Fibroblast of lung (primary cell): Measurements from ENCODE around the gene UBE2E2. TPM values are rescaled to one million over a fixed set of nuclear protein-coding genes. Genes with fewer than 3 reads are reported as not detected.

ENCODE experiments used
- DNase-seq, 2 donors: peaks; one replicate each; pipeline versions ENCODE4 v3.0.0 to v3.0.0-alpha.2; 2010; ENCODE audit warnings: low read depth in 2 of 2
- H2AFZ ChIP-seq: 2 replicates; pipeline ENCODE4 v1.5.1; 2012; ENCODE audit warnings: low read length, control low read depth, inconsistent platforms
- H3K27ac ChIP-seq: 2 replicates; pipeline ENCODE4 v1.5.1; 2011; ENCODE audit warnings: low read length, control low read depth; ENCODE audit not compliant: insufficient read depth
- H3K27me3 ChIP-seq: 2 replicates; pipeline ENCODE4 v1.5.1; 2011; ENCODE audit warnings: mild to moderate bottlenecking, low read length; ENCODE audit not compliant: control insufficient read depth, insufficient read depth
- H3K36me3 ChIP-seq: 2 replicates; pipeline ENCODE4 v1.5.1; 2011; ENCODE audit warnings: low read length; ENCODE audit not compliant: control insufficient read depth, insufficient read depth
- H3K4me1 ChIP-seq: 2 replicates; pipeline ENCODE4 v1.5.1; 2011; ENCODE audit warnings: low read length; ENCODE audit not compliant: control insufficient read depth, insufficient read depth; ENCODE audit errors: extremely low read depth
- H3K4me2 ChIP-seq: 2 replicates; pipeline ENCODE4 v1.5.1; 2011; ENCODE audit warnings: low read length, control low read depth; ENCODE audit not compliant: insufficient read depth; ENCODE audit errors: extremely low read depth
- H3K4me3 ChIP-seq, 4 experiments: fragments of 200-600 bp in 1 of 4; sonication (generic) in 1 of 4; replicated peaks in 1 of 4; 2 replicates each; pipeline ENCODE4 v1.5.1; 2011 to 2016; ENCODE audit warnings: low read length in 4 of 4, low read depth in 3 of 4, mild to moderate bottlenecking in 3 of 4, control low read depth in 2 of 4, inconsistent platforms in 1 of 4, mixed read lengths in 1 of 4; ENCODE audit not compliant: insufficient read depth in 1 of 4; ENCODE audit errors: control extremely low read depth in 1 of 4
- H3K79me2 ChIP-seq: 2 replicates; pipeline ENCODE4 v1.5.1; 2012; ENCODE audit warnings: mild to moderate bottlenecking, low read length, inconsistent platforms; ENCODE audit not compliant: control insufficient read depth, insufficient read depth
- H3K9ac ChIP-seq: 2 replicates; pipeline ENCODE4 v1.5.1; 2011; ENCODE audit warnings: mild to moderate bottlenecking, low read length, control low read depth; ENCODE audit not compliant: insufficient read depth
- H3K9me3 ChIP-seq: 2 replicates; pipeline ENCODE4 v1.5.1; 2012; ENCODE audit warnings: low read depth, low read length; ENCODE audit not compliant: control insufficient read depth, insufficient read depth
- H4K20me1 ChIP-seq: 2 replicates; pipeline ENCODE4 v1.5.1; 2011; ENCODE audit warnings: low read length; ENCODE audit not compliant: control insufficient read depth, insufficient read depth; ENCODE audit errors: extremely low read depth
- EZH2 ChIP-seq: IDR thresholded peaks from 2 replicates; pipeline ENCODE4 v1.5.1; 2012; ENCODE audit warnings: low read length, control low read depth, mild to moderate bottlenecking; ENCODE audit errors: missing control alignments
- polyA plus RNA-seq, 2 donors: library from polyadenylated mRNA; depleted of rRNA in 1 of 2; stranded (reverse) in 1 of 2; unstranded in 1 of 2; fragments of >200 nt; gene quantifications; 2 replicates each; pipeline ENCODE4 v1.2.1, GENCODE V29; 2011 to 2012; ENCODE audit warnings: missing spikeins in 1 of 2
- total RNA-seq: library from RNA; depleted of rRNA; stranded (reverse); fragments of >200 nt; gene quantifications from 2 replicates; pipeline ENCODE4 v1.2.1, GENCODE V29; 2014
- TF ChIP-seq, protein P1 (sequence below), 2 donors: IDR thresholded peaks in 1 of 2; conservative IDR thresholded peaks in 1 of 2; 1 replicate in 1 of 2; 2 replicates in 1 of 2; pipeline ENCODE4 v1.5.1; 2011 to 2012; ENCODE audit warnings: low read length in 2 of 2, control low read depth in 1 of 2, inconsistent platforms in 1 of 2, low read depth in 1 of 2, mild to moderate bottlenecking in 1 of 2

UBE2E2 gene
- total and polyA plus RNA-seq, 2 donors (not counting 1 experiment from before 2014, with no cell fraction given) = 79.8 to 127 TPM

DNA sequence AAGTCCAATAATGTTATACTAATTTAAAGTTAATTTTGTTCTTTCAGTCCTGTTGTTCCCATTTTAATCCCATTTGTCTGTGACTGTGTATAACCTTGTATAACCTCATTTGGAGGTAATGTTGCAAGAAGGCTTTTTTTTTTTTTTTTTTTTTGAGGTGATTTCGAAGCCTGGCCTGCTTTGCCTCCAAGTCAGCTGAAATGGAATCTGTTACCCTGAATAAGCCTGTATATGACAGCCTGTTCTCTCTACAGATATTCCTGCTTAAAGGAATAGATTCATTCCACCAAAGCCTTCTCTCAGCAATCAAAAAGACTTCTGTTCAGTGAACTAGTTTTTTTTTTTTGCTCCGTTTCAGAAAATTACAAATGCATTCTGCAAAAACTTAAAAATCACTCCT, 330.9 kb downstream of the UBE2E2 start:
- Histone ChIP-seq H2AFZ (no peak overlapping the region), H3K4me3 (no peak overlapping the region), H4K20me1 (no peaks in the 10 kb centered on the region), H3K9me3 (no peaks in the 10 kb centered on the region), H3K4me1 (no peaks in the 10 kb centered on the region), H3K79me2 (no peaks in the 10 kb centered on the region), H3K27me3 (no peaks in the 10 kb centered on the region), H3K27ac (no peak overlapping the region), H3K9ac (no peak overlapping the region), H3K36me3 (no peaks in the 10 kb centered on the region), H3K4me2 (no peak overlapping the region)
- TF ChIP-seq EZH2 = no peak
- TF ChIP-seq, protein P1, sequence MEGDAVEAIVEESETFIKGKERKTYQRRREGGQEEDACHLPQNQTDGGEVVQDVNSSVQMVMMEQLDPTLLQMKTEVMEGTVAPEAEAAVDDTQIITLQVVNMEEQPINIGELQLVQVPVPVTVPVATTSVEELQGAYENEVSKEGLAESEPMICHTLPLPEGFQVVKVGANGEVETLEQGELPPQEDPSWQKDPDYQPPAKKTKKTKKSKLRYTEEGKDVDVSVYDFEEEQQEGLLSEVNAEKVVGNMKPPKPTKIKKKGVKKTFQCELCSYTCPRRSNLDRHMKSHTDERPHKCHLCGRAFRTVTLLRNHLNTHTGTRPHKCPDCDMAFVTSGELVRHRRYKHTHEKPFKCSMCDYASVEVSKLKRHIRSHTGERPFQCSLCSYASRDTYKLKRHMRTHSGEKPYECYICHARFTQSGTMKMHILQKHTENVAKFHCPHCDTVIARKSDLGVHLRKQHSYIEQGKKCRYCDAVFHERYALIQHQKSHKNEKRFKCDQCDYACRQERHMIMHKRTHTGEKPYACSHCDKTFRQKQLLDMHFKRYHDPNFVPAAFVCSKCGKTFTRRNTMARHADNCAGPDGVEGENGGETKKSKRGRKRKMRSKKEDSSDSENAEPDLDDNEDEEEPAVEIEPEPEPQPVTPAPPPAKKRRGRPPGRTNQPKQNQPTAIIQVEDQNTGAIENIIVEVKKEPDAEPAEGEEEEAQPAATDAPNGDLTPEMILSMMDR (conservative IDR thresholded peaks at IDR 0.05 in 1 of 2, IDR thresholded peaks at IDR 0.05 in 1 of 2; ENCODE audit: low read depth in 1 of 2, low read length in 2 of 2) = no peak
- no peak for DNase-seq

DNA sequence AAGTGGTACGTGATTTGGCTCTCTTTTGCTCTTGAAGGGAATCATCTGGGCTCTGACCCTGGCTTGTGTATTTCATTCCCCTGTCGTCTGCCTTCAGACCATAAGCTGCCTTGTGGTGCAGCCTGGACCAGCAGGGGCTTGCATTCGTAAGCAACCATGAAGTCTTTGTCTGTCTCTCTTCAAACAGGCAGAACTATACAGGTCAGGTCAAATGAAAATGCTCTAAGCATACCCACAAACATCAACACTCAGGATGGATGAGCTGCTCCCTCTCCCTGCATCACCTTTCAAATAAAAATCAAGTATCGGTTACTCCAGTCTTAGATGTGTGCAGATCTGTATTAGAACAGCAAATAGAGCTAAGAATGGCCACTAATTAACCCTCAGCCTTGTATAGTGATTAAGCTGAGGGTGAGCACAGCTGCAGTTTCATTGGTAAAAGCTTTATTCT, 334.0 kb downstream of the UBE2E2 start:
- Histone ChIP-seq H3K4me2 (no peak overlapping the region), H3K27me3 (no peaks in the 10 kb centered on the region), H3K4me3 (no peak overlapping the region), H3K27ac (no peak overlapping the region), H3K79me2 (no peaks in the 10 kb centered on the region), H3K4me1 (no peaks in the 10 kb centered on the region), H2AFZ (no peak overlapping the region), H3K36me3 (no peaks in the 10 kb centered on the region), H3K9me3 (no peaks in the 10 kb centered on the region), H4K20me1 (no peaks in the 10 kb centered on the region), H3K9ac (no peak overlapping the region)
- no peak for TF ChIP-seq EZH2
- TF ChIP-seq, protein P1 (conservative IDR thresholded peaks at IDR 0.05 in 1 of 2, IDR thresholded peaks at IDR 0.05 in 1 of 2; ENCODE audit: low read depth in 1 of 2, low read length in 2 of 2) = no peak
- no peak for DNase-seq

DNA sequence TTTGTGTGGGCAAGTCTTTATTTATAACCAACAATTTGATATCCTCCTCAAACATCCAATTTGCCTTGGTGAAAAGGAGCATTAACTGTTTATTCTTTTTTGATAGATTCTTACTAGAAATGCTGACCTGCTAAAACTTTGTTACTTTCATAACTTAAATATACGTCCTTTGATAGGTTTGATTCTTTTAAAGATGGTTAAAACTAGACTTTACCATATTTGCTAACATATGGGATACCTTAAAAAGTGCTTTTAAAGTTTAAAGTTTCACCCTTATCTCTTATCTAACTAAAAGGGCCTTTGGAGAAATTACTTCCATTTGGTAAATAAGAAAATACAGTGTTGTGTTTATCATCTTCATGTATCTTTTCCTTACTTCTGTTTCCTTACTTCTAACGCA, 336.1 kb downstream of the UBE2E2 start:
- no peaks in the 10 kb centered on the region for H3K9me3 ChIP-seq
- no peak overlapping the region for H2AFZ ChIP-seq
- DNase-seq = no peak
- H4K20me1 ChIP-seq = no peaks in the 10 kb centered on the region
- no peak overlapping the region for H3K4me3 ChIP-seq
- no peak overlapping the region for H3K9ac ChIP-seq
- H3K27me3 ChIP-seq = no peaks in the 10 kb centered on the region
- no peaks in the 10 kb centered on the region for H3K4me1 ChIP-seq
- no peaks in the 10 kb centered on the region for H3K36me3 ChIP-seq
- H3K4me2 ChIP-seq = no peak overlapping the region
- no peak for TF ChIP-seq EZH2
- TF ChIP-seq, protein P1 (conservative IDR thresholded peaks at IDR 0.05 in 1 of 2, IDR thresholded peaks at IDR 0.05 in 1 of 2; ENCODE audit: low read depth in 1 of 2, low read length in 2 of 2) = no peak
- H3K79me2 ChIP-seq = no peaks in the 10 kb centered on the region
- H3K27ac ChIP-seq = no peak overlapping the region
